SHP77 (cell line): ENCODE measurements around the gene SLC24A4.

ENCODE experiments used
- DNase-seq, 2 experiments: peaks; one replicate each; lab custom pipeline; 2025; lab: John Stamatoyannopoulos, UW

The SLC24A4 gene

DNA sequence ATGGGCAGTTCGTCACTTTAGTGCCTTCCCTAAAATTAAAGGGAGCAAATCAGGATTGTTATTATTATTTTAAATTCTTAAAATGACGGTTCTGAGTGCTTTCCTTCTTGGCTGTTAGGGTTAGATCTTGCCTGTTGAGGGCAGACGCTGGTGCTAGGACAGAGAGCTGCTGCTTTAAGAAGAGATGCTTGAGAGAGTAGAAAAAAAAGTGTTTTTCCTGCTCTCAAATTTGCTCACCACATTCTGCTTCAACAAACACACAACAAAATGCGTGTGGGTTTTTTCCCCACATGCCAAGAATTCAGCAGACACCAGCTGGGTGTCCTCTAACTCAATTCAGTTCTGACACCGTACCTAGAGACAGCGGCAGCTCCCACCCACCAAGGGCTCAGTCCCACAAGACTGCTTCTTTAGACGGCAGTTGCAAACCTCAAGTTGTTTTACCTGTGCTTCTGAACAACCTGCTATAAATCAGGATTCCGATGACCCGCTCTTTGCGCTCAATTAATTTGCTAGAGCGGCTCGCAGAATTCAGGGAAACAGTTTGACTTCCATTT lies 114.8 kb downstream of the SLC24A4 start:
- DNase-seq: no peak

DNA sequence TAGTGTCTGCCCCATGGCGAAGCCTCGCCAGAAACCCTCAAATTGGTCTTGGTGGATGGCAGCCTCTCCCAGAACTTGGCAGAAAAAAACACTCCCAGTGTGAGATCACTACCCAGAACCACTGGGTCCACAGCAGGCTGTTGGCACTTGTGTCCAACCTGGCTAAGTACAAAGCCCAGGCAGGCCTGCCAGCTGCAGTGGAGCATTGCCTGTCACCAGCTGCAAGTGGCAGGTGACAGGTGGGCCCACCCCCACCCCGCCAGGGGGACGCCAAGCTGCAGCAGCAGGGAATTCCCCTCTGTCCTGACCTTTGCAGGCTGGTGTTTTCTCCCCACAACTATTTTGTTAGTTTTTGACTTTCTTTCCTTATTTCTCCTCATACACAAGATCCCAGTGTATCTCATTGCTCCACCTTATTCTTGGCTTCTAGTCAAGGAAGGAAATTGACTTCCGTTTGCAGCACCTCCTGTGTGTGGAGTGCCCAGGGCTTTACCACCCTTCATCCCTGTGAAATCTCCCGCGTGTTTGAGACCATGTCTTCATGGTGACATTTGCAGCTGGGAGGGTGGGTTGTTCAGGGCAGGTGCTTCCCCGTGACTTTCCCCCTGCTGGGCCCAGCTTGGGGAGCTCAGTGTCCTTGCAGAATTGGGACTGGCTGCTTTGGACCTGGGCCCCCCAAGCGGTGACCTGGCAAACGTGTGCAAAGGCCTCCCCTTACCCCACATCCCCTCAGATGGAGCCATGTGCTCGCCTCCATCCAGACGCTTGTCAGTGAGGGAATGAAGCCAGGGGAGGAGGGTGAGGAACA lies 116.8 kb downstream of the SLC24A4 start:
- no peak for DNase-seq

DNA sequence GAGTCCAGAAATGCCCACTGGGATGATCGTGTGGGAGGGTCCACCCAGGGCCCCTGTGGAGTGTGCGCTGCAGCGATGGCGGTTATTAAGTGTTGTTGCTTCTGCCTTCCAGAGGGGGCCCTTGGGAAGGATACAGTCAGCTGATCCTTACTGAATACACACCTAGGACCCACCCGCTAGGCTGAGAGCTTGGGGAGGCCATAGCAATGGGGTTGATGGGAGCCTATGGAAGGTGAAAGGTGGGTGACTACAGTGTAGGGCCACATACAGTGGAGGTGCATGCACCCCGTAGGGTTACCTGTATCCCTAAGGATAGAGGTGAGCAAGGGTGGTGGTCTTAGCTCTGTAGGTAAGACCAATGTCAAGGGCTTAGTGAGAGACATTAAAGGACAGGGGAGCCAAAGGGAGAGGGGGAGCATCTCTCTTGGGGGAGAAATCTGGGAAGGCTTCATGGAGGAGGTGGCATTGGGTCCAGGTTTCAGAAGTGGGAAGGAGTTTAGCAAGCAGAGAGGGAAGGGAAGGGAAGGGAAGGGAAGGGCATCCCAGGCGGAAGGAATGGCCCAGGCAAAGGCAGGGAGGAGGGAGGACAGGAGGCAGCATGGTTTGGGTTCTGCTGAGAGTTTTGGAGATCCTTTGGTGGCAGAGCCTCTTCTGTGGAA lies 117.5 kb downstream of the SLC24A4 start:
- DNase-seq: no peak

DNA sequence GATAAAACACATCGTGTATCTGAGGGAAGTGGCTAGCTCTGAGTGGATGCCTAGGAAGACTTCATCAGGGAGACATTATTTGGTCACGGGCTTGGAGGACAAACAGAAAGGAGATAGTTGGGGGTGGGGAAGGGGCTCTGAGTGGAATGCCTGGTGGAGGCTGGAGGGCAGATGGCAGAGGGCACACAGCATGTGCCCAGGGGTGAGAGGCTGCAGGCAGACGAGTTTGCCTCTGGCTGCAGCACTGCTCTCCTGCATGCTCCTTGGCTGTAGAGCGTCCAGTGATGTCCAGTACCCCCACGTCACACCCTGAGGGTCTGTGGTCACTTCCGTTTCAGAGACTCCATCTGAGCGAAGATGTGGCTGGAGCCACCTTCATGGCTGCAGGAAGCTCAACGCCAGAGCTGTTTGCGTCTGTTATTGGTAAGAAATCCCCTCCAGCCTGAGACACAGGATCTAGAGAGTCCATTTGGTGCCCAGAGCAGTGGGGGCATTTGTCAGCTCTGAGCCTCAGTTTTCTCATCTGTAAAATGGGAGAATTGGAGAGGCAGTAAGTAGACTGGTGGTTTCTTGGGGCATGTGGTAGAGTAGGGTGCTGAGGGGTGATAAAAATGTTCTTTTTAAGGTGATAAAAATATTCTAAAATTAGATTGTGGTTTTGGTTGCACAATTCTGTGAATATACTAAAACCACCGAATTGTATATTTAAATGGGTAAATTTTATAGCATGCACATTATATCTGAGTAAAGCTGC lies 119.0 kb downstream of the SLC24A4 start:
- DNase-seq: no peak

DNA sequence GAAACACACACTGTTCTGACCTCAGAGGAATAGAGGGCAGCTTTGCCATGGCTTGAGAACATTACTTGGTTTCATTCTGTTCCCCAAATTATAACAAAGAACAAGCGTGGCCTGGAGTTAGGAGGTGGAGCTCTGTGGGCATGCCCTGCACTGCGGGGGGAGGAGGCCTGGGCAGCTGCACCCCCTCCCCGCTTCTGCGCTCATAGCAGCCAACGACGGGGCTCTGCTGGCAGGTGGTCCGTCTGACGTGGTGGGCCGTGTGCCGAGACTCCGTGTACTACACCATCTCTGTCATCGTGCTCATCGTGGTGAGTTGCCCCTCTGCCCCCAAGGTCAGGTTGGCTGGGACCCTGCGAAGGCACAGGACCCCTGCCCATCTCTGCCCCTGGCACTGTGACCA lies 120.2 kb downstream of the SLC24A4 start:
- DNase-seq: no peak

DNA sequence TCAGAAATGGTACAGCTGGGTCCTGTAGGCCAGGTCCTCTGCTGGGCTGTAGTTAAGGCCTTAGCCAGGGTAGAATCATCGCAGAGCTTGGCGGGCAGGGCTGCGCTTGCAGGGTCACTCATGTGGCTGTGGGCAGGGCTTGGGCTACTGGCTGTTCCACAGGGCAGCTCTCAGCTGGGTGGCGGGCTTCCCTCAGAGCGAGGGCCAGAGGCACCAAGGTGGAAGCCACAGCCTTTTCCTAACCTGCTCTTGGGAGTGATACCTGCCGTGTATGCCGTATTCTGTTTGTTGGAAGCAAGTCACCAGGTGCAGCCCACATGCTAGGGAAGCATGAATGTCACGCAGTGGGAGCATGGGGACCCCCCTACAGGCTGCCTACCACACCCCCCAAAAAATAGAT lies 120.8 kb downstream of the SLC24A4 start:
- DNase-seq: no peak

DNA sequence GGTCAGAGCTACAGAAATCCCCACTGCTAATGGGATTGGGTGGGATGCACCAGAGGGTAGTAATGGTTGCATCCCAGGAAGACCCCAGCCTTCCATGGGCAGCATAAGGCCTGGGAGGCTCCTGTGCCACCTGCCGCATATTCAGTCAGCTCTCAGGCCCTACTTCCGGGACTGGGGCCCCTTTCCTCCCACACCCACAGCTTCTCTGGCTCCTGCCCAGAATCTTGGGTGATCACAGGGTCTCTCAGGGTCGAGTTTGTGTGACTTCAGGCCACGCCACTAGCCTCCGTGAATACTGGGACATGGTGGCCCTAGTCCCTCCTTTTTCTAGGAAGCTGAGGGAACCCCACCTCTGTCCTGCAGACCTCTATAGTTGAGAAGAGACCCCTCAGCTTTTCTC lies 123.8 kb downstream of the SLC24A4 start:
- DNase-seq: no peak

DNA sequence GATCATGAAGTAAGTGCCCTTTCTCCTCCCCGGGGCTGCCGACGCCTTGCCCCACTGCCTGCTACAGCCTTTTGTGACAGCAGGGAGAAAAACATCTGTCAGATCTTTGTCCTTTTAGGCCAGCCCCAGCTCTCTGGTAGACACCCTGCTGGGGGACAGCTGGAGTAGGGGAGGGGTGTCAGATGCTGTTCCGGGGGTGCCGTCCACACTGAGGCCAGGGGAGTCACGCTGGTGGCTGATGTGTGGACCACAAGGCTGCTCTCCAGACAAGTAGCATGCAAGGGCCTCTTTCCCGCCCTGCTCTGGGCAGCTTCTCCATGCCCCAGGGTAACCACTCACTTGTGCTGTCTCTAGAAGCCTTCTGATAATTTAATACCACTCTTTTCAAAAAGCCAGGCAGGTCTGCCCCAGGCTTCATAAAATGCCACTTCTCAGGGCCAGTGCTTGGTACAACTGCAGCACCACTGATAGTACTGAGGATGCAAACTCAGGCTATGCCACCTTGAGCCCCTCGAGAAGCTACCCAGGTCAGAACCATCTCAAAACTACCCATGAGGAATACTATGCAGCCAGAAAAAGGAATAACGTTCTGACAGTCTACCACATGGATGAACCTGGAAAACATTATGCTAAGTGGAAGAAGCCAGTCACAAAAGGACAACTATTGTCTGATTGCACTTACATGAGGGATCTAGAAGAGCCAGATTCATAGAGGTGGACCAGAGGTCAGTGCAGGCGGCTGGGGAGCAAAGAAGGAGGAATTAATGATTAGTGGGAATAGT lies 124.6 kb downstream of the SLC24A4 start:
- no peak for DNase-seq

DNA sequence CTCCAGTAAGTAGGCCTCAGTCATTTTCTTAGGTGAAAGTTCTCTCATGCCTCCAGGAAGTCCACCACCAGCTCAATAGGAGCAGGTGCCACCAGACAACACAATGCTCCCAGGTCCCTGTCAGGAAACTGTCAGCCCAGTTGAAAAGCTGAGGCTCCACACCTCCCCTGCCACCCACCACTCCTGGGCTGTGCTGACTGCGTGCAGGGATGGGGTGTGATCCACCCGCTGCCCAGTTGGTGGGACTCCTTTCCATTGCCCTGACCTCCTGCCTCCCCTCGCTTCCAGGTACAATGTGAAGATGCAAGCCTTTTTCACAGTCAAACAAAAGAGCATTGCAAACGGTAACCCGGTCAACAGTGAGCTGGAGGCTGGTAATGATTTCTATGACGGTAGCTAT lies 125.8 kb downstream of the SLC24A4 start:
- DNase-seq: no peak

DNA sequence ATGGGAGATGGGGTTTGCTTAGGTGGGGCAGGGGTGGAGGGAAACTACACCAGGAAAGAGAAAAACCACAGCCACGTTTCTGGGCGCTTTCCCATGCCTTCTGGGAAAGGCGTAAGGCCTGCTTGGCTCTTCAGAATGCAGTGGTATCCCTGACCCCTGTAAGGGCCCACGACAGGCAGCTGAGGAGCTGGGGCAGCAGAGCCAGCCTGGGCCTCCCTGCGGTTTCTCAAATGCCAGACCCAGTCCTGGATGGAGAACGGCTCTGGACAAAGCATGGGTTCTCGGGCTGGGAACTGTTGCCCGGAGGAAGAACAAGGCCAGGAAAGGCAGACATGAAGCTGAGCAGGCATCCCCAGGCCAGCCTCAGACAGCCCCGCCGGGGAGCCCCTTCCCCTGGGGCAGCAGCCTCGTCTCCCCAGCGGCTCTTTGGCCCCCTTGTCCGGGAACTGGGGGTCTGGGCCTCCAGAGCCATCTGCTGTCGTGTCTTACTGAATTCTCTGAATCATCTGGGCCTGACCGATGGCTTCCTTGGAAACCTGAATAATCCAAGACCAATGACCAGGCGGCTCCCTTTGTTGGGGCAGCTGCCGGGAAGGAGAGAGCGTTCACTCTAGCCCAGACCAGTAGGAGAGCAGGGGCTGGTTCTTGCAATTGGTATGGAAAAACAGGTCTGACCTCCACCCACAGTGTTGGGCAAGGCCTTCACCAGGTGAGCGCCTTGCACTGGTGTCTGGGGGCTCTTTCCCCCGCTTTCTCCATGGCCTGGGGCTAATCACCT lies 126.6 kb downstream of the SLC24A4 start:
- DNase-seq: no peak

DNA sequence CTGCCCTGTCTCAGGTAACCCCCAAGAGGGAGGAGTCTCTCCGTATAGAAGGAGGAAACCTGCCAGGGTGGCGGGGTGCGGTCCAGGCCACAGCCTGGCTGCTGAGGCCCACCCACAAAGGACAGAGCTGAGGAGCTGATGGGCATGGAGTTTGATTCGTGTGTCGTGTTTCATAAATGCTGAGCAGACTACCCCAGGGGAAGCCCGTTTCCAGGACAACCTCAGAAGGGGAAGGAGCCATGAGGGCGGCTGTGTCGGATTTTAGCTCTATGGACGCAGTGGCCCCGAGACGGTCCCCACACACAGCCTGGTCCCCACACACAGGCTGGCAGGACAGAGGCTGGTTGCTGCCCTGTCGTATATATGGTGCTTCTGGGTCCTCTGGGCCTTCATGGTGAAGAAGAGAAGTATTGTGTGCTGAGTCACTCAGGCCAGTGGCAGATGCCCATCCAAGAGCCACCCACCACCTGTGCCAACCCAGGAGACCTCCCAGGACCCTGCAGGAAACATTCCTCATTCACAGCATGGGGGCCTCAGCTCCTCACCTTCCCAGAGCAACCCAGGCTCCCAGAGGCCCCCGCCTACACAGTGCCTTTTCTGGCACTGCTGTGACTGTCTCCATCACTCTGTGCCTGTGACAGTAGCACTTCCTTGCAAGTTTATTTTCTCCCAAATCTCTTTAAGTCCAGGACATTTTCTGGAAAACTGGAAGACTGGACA lies 127.5 kb downstream of the SLC24A4 start:
- no peak for DNase-seq

DNA sequence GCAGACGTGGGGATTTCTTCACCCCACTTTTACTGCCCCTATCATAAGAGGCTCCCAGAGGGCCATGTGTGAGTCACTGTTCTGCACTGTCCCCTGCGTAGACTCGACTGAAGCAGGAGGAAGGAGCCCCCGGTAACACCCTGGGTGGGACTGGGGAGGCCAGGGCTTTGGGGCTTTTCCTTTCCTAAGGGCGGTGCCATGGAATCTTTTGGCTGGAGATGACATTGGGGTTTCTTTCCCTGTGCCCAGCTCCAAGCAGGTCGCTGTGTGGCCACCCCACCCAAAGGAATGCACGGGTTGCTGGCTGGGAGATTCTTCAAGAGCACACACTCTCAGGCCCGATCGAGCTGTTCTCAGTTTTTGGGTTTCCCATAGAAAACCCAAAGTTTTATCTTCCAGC lies 128.3 kb downstream of the SLC24A4 start:
- DNase-seq: no peak

DNA sequence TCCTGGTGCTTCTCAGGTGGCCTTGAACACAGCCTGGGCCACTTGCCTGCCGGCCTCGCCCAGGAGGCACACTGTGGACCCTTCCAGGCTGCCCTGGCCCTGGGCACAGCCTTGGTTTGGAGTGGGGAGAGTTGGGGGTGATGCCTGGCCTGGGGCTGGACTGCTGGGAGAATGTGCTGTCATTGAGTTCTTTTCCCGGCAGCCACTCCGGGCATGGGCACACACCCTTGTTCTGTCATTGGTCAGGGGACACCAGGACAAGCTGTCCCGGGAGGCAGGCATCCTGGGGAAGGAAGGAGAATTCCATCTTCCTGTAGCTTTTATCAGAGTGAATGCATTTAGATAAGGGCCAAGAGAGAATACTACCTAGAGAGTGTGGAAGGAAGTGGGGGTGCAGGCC lies 128.8 kb downstream of the SLC24A4 start:
- DNase-seq: no peak

DNA sequence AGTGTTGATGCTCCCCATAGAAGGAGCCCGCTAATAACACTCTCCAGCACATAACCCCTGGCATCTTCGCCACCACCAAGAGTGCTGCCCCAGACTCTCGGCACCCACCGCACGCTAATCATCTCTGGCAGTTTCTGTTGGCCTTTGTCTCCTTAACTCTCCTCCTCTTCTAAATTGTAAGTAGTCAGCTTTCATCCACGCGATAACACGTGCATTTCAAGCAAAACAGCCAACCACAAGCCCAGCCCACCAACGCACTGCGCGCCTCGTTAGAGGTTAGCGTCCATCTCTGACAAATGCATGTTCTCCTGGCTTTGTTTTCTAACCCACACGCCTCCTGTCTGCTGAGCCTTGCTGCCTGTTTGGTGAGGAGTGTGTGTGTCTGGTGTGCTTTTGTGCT lies 129.5 kb downstream of the SLC24A4 start:
- DNase-seq: no peak

DNA sequence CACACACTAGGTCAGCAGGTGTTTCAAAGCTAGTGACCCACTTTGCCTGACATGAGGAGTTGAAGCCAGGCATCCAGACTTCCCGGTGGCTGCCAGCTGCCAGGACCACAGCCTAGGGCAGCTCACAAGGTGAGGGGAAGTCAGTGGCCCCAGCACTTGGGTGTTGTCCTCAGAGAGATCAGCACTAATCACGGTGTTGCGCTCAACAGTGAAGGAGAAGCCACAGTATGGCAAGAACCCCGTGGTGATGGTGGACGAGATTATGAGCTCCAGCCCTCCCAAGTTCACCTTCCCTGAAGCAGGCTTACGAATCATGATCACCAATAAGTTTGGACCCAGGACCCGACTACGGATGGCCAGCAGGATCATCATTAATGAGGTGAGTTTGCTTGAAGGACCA lies 130.7 kb downstream of the SLC24A4 start:
- no peak for DNase-seq

DNA sequence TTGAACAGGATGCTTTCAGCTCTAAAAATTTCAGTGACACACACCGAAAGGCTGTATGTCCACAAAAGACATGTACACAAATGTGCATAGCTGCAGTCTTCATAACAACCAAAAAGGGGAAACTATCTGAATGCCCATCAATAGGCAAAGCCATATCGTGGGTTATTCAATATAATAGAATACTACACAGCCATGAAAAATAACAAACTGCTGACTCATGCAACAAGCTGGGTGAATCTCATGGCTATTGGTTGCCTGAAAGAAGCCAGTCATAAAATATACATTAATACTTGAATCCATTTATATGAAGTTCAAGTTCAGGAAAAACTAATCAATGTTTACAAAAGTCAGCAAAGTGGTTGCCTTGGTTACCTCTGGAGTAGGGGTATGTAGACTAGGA lies 132.3 kb downstream of the SLC24A4 start:
- DNase-seq: no peak

DNA sequence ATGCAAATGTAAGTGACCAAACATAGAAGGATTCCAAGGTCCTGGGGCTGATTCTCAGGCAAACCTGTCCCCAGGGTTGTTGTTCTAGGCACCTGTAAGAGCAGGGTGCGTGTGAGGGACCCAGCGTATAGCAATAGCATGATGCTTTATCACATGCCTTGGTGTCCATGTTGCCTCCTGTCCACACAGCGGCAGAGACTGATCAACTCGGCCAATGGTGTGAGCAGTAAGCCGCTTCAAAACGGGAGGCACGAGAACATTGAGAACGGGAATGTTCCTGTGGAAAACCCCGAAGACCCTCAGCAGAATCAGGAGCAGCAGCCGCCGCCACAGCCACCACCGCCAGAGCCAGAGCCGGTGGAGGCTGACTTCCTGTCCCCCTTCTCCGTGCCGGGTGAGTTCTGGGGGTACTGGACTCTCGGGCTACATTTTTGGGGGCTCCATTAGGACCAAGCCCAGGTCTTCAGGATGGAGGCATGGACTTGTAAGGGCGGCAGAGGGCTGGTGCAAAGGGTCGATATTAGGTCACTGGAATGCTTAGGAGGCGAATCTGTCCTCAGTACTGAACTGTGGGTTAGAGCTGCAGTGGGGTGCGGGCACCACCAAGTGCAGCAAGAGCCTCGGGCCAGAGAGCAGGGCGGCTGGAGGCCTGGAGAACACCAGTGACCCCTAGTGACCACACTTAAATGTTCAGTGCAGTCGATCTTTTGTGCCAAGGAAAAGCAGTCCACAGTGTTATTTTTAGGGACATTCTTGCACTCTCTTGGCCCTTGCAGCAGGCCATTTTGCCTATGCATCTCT lies 133.4 kb downstream of the SLC24A4 start:
- DNase-seq: peak; percentile 24 to 39

DNA sequence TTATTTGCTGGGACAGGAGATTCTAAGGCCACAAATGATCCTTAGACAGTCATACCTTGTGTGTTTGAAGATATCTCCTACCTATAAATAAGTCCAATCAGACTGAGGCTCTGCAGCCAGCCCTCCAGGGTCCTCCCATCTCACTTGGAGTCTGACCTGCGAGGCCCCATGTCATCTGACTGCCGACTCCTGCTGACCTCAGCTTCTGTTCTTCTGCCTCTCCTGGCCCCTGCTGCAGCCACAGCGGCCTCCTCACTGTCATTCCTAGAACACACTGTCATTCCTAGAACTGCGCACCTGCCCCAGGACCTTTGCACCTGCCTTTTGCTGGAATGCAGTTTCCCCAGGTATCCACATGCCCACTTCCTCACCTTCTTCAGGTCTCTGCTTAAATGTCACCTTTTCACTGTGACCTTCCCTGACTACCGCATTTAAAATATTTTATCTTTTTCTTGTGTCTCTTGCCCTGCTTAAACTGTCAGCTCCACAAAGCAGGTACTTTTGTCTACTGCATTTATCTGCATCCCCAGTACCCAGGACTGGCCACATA lies 134.1 kb downstream of the SLC24A4 start:
- no peak for DNase-seq
